ENCODE data around the gene GRIA2.

DNA sequence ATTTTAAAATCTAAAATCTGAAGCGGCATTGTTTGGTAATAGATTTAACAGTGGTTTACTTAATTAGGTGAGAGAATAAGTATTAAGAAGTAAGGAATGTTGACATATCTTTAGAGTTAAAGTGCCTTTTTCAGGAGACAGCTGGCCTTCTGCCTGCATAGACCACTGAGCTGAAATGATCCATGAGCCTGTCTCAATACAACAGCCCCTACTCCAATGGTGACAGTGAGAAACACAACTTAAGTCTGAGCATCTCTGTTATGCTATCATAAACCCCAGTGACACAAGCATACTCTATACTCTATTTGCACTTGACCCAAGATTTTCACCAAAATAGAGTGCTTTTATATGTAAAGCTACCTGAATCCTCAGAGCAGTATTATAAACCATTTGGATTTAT lies 137.9 kb downstream of the GRIA2 start:
- TF ChIP-seq, protein P1, sequence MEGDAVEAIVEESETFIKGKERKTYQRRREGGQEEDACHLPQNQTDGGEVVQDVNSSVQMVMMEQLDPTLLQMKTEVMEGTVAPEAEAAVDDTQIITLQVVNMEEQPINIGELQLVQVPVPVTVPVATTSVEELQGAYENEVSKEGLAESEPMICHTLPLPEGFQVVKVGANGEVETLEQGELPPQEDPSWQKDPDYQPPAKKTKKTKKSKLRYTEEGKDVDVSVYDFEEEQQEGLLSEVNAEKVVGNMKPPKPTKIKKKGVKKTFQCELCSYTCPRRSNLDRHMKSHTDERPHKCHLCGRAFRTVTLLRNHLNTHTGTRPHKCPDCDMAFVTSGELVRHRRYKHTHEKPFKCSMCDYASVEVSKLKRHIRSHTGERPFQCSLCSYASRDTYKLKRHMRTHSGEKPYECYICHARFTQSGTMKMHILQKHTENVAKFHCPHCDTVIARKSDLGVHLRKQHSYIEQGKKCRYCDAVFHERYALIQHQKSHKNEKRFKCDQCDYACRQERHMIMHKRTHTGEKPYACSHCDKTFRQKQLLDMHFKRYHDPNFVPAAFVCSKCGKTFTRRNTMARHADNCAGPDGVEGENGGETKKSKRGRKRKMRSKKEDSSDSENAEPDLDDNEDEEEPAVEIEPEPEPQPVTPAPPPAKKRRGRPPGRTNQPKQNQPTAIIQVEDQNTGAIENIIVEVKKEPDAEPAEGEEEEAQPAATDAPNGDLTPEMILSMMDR (IDR thresholded peaks at IDR 0.05), result no peak
- TF ChIP-seq EP300 (IDR thresholded peaks at IDR 0.05) (no peak), POLR2A (IDR thresholded peaks at IDR 0.05) (no peak)

Measured in upper lobe of left lung (tissue), 4 donors.